A549 (cell line): ENCODE results near the gene C17orf107. TPM values are rescaled to one million over a fixed set of nuclear protein-coding genes. Genes with fewer than 3 reads are reported as not detected.

Experiments
- ATAC-seq, 2 experiments: fragments of 200-7000 bp in 1 of 2; fragments of >200 bp in 1 of 2; cut with Nextera tagmentation in 1 of 2; cut with Tn5 transposase in 1 of 2; 3 replicates each; pipeline versions ENCODE4 v1.8.0 to v1.9.1; 2018 to 2020; ENCODE audit warnings: mild to moderate bottlenecking in 1 of 2, moderate library complexity in 1 of 2
- CTCF ChIA-PET: fragments of 300-600 bp; sonication (Branson Sonifier 250); formaldehyde crosslinking; extraction: SDS; loops from one replicate; lab custom pipeline; 2021; ENCODE audit warnings: antibody characterized with exemption, inconsistent platforms; lab: Yijun Ruan, JAX
- POLR2A ChIA-PET: fragments of 350-600 bp; formaldehyde crosslinking; extraction: SDS; loops from one replicate; lab custom pipeline; 2021; ENCODE audit warnings: antibody characterized with exemption, inconsistent platforms; lab: Yijun Ruan, JAX
- DNase-seq, 2 experiments: peaks; one replicate each; pipeline versions ENCODE4 v3.0.0 to v3.0.0-alpha.2; 2011 to 2016; ENCODE audit warnings: low read depth in 1 of 2, low spot score in 1 of 2
- FAIRE-seq: peaks from 2 replicates; lab custom pipeline; 2011; peaks lifted over from hg19 to GRCh38; lab: Jason Lieb, UNC
- H3K27ac ChIP-seq, 2 experiments: fragments of >200 bp; sonication (Bioruptor Twin); formaldehyde crosslinking; 3 replicates each; pipeline ENCODE4 v1.5.1; 2016 to 2017
- H3K4me1 ChIP-seq: fragments of >200 bp; sonication (Bioruptor Twin); formaldehyde crosslinking; 3 replicates; pipeline ENCODE4 v1.6.1; 2016
- H3K4me2 ChIP-seq: fragments of >200 bp; sonication (Bioruptor Twin); formaldehyde crosslinking; 3 replicates; pipeline ENCODE4 v1.6.1; 2016
- H3K4me3 ChIP-seq: fragments of >200 bp; sonication (Bioruptor Twin); formaldehyde crosslinking; 3 replicates; pipeline ENCODE4 v1.5.1; 2016
- H3K9me3 ChIP-seq: fragments of >200 bp; sonication (Bioruptor Twin); formaldehyde crosslinking; 3 replicates; pipeline ENCODE4 v1.6.1; 2016
- BHLHE40 ChIP-seq: IDR thresholded peaks from 2 replicates; pipeline ENCODE4 v1.6.1; 2012; ENCODE audit warnings: low read depth, low read length, inconsistent platforms
- CBX2 ChIP-seq: fragments of 200-600 bp; sonication (generic); IDR thresholded peaks from 2 replicates; pipeline ENCODE4 v1.6.1; 2016; ENCODE audit warnings: low read depth, mild to moderate bottlenecking, borderline replicate concordance
- CEBPB ChIP-seq, 2 experiments: fragments of >200 bp in 1 of 2; sonication (Bioruptor Twin) in 1 of 2; formaldehyde crosslinking in 1 of 2; IDR thresholded peaks; 2 replicates each; pipeline ENCODE4 v1.6.1; 2012 to 2016
- ELK1 ChIP-seq: fragments of 150-350 bp; IDR thresholded peaks from 2 replicates; pipeline ENCODE4 v1.6.1; 2014; ENCODE audit warnings: low read depth, mild to moderate bottlenecking, low read length
- FOSL2 ChIP-seq, 2 experiments: fragments of 450-650 bp in 1 of 2; fragments of >200 bp in 1 of 2; sonication (Bioruptor Twin) in 1 of 2; formaldehyde crosslinking; IDR thresholded peaks; 2 replicates each; pipeline versions ENCODE4 v1.5.0 to v1.6.1; 2016 to 2020; ENCODE audit warnings: mild to moderate bottlenecking in 1 of 2, moderate library complexity in 1 of 2
- KDM1A ChIP-seq: fragments of 200-600 bp; sonication (generic); IDR thresholded peaks from 2 replicates; pipeline ENCODE4 v1.6.1; 2016; ENCODE audit warnings: low read depth, mild to moderate bottlenecking
- MAFK ChIP-seq: fragments of 450-650 bp; IDR thresholded peaks from 2 replicates; pipeline ENCODE4 v1.6.1; 2014; ENCODE audit not compliant: partially characterized antibody
- MAZ ChIP-seq: fragments of 150-350 bp; IDR thresholded peaks from 2 replicates; pipeline ENCODE4 v1.6.1; 2014; ENCODE audit warnings: antibody characterized with exemption, low read depth, low read length, borderline replicate concordance
- POLR2AphosphoS2 ChIP-seq: conservative IDR thresholded peaks from 2 replicates; pipeline ENCODE4 v1.6.1; 2012; ENCODE audit warnings: low read length, improper control_type of control experiment, inconsistent platforms
- RARB ChIP-seq: fragments of 250-450 bp; sonication (Bioruptor Pico); IDR thresholded peaks from 2 replicates; pipeline ENCODE4 v1.8.0; 2021; ENCODE audit warnings: mild to moderate bottlenecking, moderate library complexity
- REST ChIP-seq: fragments of 200-600 bp; sonication (generic); IDR thresholded peaks from 2 replicates; pipeline ENCODE4 v1.6.1; 2016; ENCODE audit warnings: antibody characterized with exemption, mild to moderate bottlenecking, moderate library complexity
- RNF2 ChIP-seq: fragments of 200-600 bp; sonication (generic); IDR thresholded peaks from 2 replicates; pipeline ENCODE4 v1.6.1; 2016; ENCODE audit warnings: low read depth, mild to moderate bottlenecking, antibody characterized with exemption, moderate library complexity, borderline replicate concordance
- TP53 ChIP-seq: fragments of 250-450 bp; sonication (Bioruptor Pico); IDR thresholded peaks from 2 replicates; pipeline ENCODE4 v1.5.0; 2021; ENCODE audit warnings: mild to moderate bottlenecking, moderate library complexity
- WGBS: methylation state at CpG from one replicate; pipeline ENCODE4 v1.1.6; 2017; ENCODE audit errors: missing lambda C conversion rate; 5-methylcytosine and 5-hydroxymethylcytosine counted together
- polyA plus RNA-seq, 4 experiments: library from polyadenylated mRNA; depleted of rRNA in 3 of 4; stranded (reverse); fragments of >200 nt; fragmentation: RNase III in 1 of 4; extraction: RNeasy Plus Mini Kit Qiagen cat#74134 plus additional on column Dnase treatment in 1 of 4; gene quantifications; 2 replicates in 3 of 4; 3 replicates in 1 of 4; pipeline ENCODE4 v1.2.3, GENCODE V29; 2011 to 2017
- TF ChIP-seq, protein P1 (sequence below): fragments of >200 bp; sonication (Bioruptor Twin); formaldehyde crosslinking; IDR thresholded peaks from 2 replicates; pipeline ENCODE4 v1.6.1; 2016
- TF ChIP-seq, protein P2 (sequence below): IDR thresholded peaks from 2 replicates; pipeline ENCODE4 v1.6.1; 2012

Gene C17orf107
- polyA plus RNA-seq, 2 of the 4 experiments (the other 2 are of a cell fraction), result 0.13 to 0.30 TPM

DNA sequence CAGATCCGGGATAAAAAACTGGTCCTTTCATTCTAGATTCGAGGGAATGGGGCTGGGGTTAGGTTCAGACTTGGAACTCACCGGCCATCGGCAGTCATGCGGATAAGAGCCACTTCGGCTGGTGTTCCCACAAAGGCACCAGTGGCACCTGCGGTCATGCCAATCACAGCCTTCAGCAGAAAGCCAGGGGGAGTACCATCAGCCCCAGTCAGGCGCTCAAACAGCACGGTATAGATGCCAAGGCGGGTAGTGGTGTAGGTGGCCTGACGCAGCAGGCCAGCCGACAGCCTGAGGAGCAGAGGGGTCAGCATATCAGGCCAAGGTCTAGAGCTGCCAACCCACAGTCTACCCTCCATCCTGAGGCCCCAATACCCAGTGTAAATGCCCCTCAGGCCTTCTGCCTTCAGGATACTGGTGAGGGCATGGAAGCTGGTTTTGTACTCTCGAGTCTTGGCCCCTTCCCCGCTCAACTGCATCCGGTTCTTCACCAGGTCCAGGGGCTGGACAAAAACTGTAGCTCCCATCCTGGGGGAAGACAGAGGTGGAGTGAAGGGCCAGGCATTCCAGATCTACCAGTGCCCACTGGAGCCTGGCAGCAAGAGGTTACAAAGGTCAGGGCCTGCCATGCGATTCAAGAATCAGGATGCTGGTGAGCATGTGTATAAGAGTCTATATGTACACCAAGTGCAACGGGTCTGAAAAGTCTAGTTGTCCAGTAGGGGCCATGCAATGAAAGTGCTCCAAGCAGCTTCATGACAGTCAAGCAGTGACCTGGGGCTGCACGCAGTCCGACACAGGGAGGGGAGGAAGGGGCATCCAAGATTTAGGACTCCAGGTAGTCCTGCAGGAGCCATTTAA lies 39.6 kb downstream of the C17orf107 start:
- no peak for DNase-seq
- ChIA-PET POLR2A (interaction anchor here (1.0 to 3.2 kb wide), 9 partner anchors 11 to 207 kb away, joined by 3 to 83 read pairs (median 6); partner anchors contain the start of genes ENO3, PFN1 and SPAG7), CTCF (interaction anchor here (0.5 to 3.5 kb wide), 16 partner anchors 10 to 149 kb away, joined by 3 to 33 read pairs (median 6); partner anchors contain the start of genes CAMTA2, CHRNE and SPAG7)
- ATAC-seq, result no peak
- TF ChIP-seq REST, result no peak
- peak overlapping the region; percentile 89 to 93 for H3K27ac ChIP-seq
- no peaks in the 10 kb centered on the region for H3K9me3 ChIP-seq
- H3K4me3 ChIP-seq, result peak overlapping the region; percentile 85
- WGBS, result 69% methylated on average over 19 of the region's 19 CpGs
- H3K4me1 ChIP-seq, result peaks cover 38% of the 10 kb centered on the region
- FAIRE-seq, result no peak
- peak overlapping the region; percentile 94 for H3K4me2 ChIP-seq

- POLR2A ChIA-PET, result interaction anchor here (0.6 to 3.2 kb wide), 19 partner anchors 8 to 230 kb away, joined by 3 to 83 read pairs (median 6); partner anchors contain the start of genes ARRB2, CAMTA2, CHRNE and ENO3
- H3K4me3 ChIP-seq, result peak overlapping the region; percentile 85
- 1% methylated on average over 10 of the region's 16 CpGs for WGBS
- TF ChIP-seq RNF2 (no peak), TP53 (CRISPR knock-in tag) (0 out of 2 replicates have a peak, but pooled peaks have one; percentile 50)
- H3K4me2 ChIP-seq, result peak overlapping the region; percentile 94
- DNase-seq, result no peak
- H3K27ac ChIP-seq, result peak overlapping the region; percentile 89 to 93
- ATAC-seq, result no peak
- no peak for FAIRE-seq
- H3K9me3 ChIP-seq, result no peaks in the 10 kb centered on the region
- H3K4me1 ChIP-seq, result peaks cover 44% of the 10 kb centered on the region
- CTCF ChIA-PET, result interaction anchor here (0.5 to 3.5 kb wide), 16 partner anchors 10 to 149 kb away, joined by 3 to 33 read pairs (median 6); partner anchors contain the start of genes CAMTA2, CHRNE and SPAG7
Observed at GRCh38 chr17:4939546-4939795, 40.1 kb downstream of the C17orf107 start.

DNA sequence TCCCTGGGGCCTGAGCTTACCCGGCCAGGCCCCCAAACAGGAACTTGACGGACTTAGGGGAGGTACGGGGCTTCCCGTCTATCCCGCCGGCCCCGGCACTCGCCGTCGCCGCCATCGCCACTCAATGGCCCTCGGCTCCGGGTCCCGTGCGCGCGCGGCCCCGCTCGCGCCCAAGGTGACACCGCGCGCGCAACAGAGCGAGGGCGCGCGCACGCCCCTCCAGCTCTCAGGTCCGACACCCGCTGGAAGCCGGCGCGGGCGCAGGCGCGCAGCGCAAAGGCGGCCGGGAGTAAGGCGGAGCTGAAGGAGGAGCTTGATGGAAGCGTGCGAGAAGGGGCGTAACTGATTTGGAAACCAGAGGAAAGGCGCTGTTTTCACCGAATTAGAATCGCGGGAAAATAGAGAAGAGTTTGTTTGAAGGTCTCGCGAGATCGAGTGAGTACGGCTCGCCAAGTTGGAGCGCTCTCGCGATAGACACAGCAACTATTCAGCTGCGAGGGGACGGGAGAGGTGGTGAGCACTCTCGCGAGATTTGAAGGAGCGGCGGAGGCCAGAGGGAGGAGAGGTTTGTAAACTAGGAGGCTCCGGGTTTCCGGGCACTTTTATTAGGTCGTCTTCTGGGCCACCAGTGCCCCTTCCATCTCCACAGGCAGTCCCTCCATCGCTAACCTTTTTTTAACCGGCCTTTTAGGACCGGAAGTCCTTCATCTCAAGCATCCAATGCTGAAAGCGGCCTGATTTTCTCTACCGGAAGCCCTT lies 40.6 kb downstream of the C17orf107 start, which contains the start of the genes RNF167 and SLC25A11:
Gene RNF167 (plus strand): TSS at position 473 of the 759 bp plus-strand sequence. CDS start 642 bp downstream, outside the sequence.
Gene SLC25A11 (minus strand): TSS at position 251 of the 759 bp plus-strand sequence. CDS start 136 bp downstream, at position 115.
- ChIA-PET CTCF (interaction anchor here (0.5 to 3.5 kb wide), 19 partner anchors 11 to 150 kb away, joined by 3 to 33 read pairs (median 5); partner anchors contain the start of genes CAMTA2, CHRNE and SPAG7), POLR2A (interaction anchor here (0.6 to 3.2 kb wide), 23 partner anchors 9 to 230 kb away, joined by 3 to 83 read pairs (median 6); partner anchors contain the start of genes ARRB2, CAMTA2, CHRNE and ENO3)
- Histone ChIP-seq H3K27ac (peak within 1 kb of the TSS; percentile 89 to 93), H3K4me3 (peak within 1 kb of the TSS; percentile 85), H3K4me1 (peaks cover 49% of the 10 kb centered on the region), H3K9me3 (no peaks in the 10 kb centered on the region), H3K4me2 (peak within 1 kb of the TSS; percentile 94)
- peak; percentile 99 to 100 for DNase-seq
- FAIRE-seq, result peak; percentile 97
- peak; percentile 80 to 81 for ATAC-seq
- 2% methylated on average over 53 of the region's 72 CpGs for WGBS
- TF ChIP-seq POLR2AphosphoS2 (no peak), RARB (CRISPR knock-in tag) (no peak), CEBPB (IDR thresholded peaks at IDR 0.05) (peak in 1 of 2 experiments; percentile 24; a peak in 1 of 4 replicates), MAZ (0 out of 2 replicates have a peak, but pooled peaks have one; percentile 30), FOSL2 (IDR thresholded peaks at IDR 0.05) (no peak), FOSL2 (CRISPR knock-in tag; IDR thresholded peaks at IDR 0.05) (no peak), BHLHE40 (peak; percentile 77), TP53 (CRISPR knock-in tag) (no peak), KDM1A (no peak), CBX2 (no peak), ELK1 (no peak), MAFK (no peak), REST (peak; percentile 100)
- TF ChIP-seq, protein P1, sequence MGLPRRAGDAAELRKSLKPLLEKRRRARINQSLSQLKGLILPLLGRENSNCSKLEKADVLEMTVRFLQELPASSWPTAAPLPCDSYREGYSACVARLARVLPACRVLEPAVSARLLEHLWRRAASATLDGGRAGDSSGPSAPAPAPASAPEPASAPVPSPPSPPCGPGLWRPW, result no peak
- TF ChIP-seq, protein P2, sequence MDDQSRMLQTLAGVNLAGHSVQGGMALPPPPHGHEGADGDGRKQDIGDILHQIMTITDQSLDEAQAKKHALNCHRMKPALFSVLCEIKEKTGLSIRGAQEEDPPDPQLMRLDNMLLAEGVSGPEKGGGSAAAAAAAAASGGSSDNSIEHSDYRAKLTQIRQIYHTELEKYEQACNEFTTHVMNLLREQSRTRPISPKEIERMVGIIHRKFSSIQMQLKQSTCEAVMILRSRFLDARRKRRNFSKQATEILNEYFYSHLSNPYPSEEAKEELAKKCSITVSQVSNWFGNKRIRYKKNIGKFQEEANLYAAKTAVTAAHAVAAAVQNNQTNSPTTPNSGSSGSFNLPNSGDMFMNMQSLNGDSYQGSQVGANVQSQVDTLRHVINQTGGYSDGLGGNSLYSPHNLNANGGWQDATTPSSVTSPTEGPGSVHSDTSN, result peak; percentile 21; the same call in 1 of the 2 replicates
